Astrocyte (in vitro differentiated cells and primary cell): ENCODE results near the gene NKAIN2.

Source experiments
- CTCF ChIP-seq: IDR thresholded peaks from 2 replicates; pipeline ENCODE4 v1.5.1; 2011; ENCODE audit warnings: low read depth, mild to moderate bottlenecking, inconsistent platforms, low read length, moderate library complexity; ENCODE audit not compliant: insufficient read depth
- EZH2 ChIP-seq: IDR thresholded peaks from 2 replicates; pipeline ENCODE4 v1.6.1; 2012; ENCODE audit warnings: mild to moderate bottlenecking, low read length, inconsistent platforms; ENCODE audit not compliant: insufficient read depth

DNA sequence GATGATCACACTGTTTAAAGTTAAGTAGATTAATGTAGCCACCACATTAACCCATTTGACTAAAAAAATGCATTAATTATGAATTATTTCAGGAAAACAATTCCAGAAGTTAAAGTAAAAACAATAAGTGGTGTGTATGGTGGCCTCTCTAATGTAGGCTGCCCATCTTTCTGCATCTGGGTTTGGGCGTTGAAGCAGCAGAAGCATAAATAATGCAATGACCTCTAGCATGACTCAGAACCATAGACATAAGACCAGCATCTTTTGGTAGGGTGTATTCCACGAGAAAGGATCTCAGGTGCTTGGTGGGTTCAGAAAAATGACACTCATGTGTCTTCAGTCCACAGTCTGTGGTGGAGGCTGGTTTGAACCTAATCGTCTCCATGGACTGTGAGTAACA, 18.6 kb upstream of the NKAIN2 start:
- TF ChIP-seq CTCF (no peak), EZH2 (no peak)
